NCI-H524 treated with DMSO at 0.1 percent for 48 hours (cell line): ENCODE data around the gene MARS1.
A peak's percentile ranks its signal among the peaks of the same experiment; 100 is the strongest.
"Not testable (repeated sequence)": the region's sequence is repeated elsewhere in the genome, so short reads cannot be mapped to it uniquely, and the experiment has no call there.

Source experiments
- DNase-seq: peaks from one replicate; lab custom pipeline; 2025; lab: John Stamatoyannopoulos, UW

Gene MARS1

GRCh38 chr12:57487597-57488401 lies at the start of gene MARS1:
Gene MARS1, plus strand, starts transcription at chr12:57488068. Its CDS starts 23 bp downstream, at chr12:57488091.
- peak; percentile 84 for DNase-seq

GRCh38 chr12:57438400-57438799 lies 49.5 kb upstream of the MARS1 start:
- DNase-seq = no peak

- no peak for DNase-seq
Measured at GRCh38 chr12:57439762-57440266, 48.1 kb upstream of the MARS1 start.

DNA sequence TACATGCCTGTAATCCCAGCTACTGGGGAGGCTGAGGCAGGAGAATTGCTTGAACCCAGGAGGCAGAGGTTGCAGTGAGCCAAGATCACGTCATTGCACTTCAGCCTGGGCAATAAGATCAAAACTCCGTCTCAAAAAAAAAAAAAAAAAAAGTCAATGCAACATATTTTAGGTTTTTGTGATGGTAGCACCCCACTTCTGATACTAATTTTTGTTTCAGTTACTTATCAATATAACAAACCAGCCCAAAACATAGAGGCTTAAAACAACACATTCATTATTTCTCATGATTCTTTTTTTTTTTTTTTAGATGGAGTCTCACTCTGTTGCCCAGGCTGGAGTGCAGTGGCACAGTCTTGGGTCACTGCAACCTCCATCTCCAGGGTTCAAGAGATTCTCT lies 46.5 kb upstream of the MARS1 start:
- DNase-seq = not testable (repeated sequence)

DNA sequence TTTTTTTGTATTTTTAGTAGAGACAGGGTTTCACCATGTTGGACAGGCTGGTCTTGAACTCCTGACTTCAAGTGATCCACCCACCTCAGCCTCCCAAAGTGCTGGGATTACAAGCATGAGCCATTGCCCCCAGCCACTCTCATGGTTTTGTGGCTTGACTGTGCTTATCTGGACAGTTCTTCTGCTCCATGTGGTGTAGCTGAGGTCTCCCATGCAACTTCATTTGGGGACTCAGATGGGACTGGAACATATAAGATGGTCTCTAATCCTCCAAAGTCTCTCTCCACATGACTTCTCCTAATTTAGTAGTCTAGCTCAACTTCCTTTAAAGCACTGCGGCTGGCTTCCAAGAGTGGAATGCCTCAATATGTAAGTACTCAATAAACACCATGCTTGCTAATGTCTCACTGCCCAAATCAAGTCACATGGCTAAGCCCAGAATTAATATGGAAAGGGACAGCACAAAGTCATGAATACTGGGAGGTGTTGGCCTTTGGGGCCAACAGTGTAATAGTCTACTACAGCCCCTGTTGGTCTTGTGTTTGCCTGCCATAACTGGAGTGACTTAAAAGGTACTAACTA lies 45.9 kb upstream of the MARS1 start:
- no peak for DNase-seq

- not testable (repeated sequence) for DNase-seq
Measured at GRCh38 chr12:57444337-57444736, 43.5 kb upstream of the MARS1 start.

- no peak for DNase-seq
Measured at GRCh38 chr12:57444744-57445143, 43.1 kb upstream of the MARS1 start.

DNA sequence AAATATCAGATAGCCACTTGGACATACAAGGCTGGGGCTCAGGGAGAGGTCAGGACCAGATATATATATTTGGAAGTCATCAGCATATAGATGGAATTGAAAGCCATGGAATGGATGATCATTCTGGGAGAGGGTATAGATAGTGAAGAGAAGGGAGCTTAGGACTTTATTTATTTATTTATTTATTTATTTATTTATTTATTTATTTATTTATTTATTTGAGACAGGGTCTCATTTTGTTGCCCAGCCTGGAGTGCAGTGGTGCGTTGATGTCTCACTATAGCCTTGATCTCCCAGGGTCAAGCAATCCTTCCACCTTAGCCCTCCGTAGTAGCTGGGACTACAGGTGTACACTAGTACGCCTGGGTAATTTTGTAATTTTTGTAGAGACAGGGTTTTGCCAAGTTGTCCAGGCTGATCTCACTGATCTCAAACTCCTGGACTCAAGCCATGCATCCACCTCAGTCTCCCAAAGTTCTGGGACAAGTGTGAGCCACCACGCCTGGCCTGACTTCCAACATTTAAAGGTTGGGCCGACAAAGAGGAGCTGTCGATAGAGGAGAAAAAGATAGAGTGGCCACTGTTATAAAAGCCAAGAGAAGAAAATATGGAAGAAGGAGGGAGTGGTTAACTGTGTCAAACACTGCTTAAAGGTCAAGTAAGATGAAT lies 41.4 kb upstream of the MARS1 start:
- DNase-seq = no peak

GRCh38 chr12:57448669-57449068 lies 39.2 kb upstream of the MARS1 start:
- no peak for DNase-seq

DNA sequence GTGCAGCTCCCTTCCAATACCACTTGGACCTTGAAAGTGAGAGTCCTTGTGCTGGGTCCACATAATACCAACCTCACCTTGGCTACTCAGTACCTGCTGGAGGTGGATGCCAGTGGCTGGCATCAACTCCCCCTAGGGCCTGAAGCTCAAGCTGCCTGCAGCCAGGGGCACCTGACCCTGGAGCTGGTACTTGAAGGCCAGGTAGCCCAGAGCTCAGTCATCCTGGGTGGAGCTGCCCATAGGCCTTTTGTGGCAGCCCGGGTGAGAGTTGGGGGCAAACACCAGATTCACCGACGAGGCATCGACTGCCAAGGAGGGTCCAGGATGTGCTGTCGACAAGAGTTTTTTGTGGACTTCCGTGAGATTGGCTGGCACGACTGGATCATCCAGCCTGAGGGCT lies 38.5 kb upstream of the MARS1 start:
- no peak for DNase-seq

DNA sequence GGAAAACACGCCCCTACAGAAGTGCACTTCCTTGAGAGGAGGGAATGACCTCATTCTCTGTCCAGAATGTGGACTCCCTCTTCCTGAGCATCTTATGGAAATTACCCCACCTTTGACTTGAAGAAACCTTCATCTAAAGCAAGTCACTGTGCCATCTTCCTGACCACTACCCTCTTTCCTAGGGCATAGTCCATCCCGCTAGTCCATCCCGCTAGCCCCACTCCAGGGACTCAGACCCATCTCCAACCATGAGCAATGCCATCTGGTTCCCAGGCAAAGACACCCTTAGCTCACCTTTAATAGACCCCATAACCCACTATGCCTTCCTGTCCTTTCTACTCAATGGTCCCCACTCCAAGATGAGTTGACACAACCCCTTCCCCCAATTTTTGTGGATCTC lies 37.8 kb upstream of the MARS1 start:
- DNase-seq = no peak

DNA sequence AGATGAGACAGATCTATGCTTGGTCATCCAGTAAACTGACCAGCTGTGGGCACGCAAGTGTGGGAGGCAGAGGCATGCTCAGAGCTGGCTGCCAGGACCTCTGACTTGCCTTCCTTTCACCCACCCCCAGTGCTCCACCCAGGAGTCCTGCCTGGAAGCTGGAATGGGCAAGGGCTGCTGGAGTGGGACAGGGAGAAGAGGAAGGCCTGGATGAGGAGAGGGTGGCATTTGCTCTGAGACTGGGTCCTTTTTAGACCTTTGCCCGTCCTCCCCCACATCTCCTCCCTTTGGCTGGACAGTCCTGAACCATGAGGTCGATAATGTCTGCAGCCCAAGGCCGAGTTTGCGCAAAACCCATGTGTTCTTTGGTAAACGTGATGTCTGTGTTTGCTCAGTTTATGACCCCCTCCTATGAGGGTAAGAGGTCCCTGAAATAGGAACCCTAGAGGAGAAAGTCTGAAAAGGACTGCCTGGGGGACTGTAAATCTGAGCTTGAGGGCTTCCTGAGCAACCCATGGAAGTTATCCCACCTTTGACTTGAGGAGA lies 36.6 kb upstream of the MARS1 start:
- no peak for DNase-seq

DNA sequence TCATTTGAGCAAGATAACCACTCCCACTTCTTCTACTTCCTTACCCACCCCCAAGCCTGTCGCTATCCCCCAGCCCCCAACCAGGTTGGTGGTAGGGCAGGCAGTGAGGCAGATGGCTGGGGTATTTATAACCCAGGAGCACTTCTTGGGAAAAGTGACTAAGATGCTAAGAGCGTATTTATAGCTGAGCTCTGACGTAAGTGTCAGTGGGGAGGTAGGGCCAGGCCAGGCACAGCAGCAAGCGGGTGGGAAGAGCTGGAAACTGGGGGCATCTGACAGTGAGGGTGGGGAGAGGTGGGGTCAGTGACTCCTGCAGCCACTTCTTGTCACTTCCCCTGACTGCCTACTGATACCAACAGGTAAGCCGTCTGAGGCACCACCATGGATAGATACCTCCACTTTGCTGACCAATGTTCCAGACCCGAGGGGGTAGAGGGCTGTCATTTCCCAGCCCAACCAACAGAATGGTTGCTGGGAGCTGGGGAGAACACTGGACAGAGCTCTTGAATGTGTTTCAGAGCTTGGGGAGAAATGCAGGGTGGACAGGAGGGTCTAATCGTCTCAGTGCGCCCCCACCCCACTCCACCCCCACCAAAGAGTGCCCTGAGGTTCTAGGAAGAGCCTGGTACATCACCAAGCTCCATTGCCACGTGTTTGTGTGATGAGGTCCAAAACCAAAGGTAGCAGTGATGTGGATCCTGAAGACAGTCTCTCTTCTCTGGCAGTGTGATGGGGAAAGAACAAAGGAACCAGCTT lies 35.5 kb upstream of the MARS1 start:
- DNase-seq = peak; percentile 79

- DNase-seq = no peak
Measured at GRCh38 chr12:57452937-57453509, 34.8 kb upstream of the MARS1 start.

DNA sequence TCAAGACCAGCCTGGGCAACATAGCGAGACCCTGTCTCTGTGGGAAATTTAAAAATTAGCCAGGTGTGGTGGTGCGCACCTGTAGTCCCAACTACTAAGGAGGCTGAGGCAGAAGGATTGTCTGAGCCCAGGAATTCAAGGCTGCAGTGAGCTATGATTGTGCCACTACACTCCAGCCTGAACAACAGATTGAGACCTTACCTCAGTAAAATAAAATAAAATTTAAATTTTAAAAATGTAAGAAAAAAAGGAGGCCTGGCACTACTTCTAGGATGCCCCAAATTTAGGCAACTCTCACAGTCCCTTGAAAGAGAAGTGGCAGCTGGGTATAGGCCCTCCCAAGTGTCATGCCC lies 33.7 kb upstream of the MARS1 start:
- no peak for DNase-seq

- peak; percentile 90 for DNase-seq
Measured at GRCh38 chr12:57454566-57455373, 33.1 kb upstream of the MARS1 start, which contains the start of gene INHBE. Gene INHBE, plus strand, starts transcription at chr12:57455307. Its CDS starts 230 bp downstream, at chr12:57455537.

GRCh38 chr12:57455374-57456144 lies 32.3 kb upstream of the MARS1 start:
- DNase-seq = peak; percentile 90

GRCh38 chr12:57456145-57456700 lies 31.6 kb upstream of the MARS1 start:
- no peak for DNase-seq

GRCh38 chr12:57456737-57457490 lies 31.0 kb upstream of the MARS1 start:
- no peak for DNase-seq
